ENCODE results near the gene MTG2. TPM values are rescaled to one million over a fixed set of nuclear protein-coding genes. Genes with fewer than 3 reads are reported as not detected.
A peak's percentile ranks its signal among the peaks of the same experiment; 100 is the strongest.

The MTG2 gene
- total and polyA plus RNA-seq, 2 of the 13 experiments (the other 11 are each of a cell fraction or from before 2014, with no cell fraction given), result 20.4 to 37.8 TPM

GRCh38 chr20:62146019-62146755 lies 36.6 kb upstream of the MTG2 start (continued):
- no peak for TF ChIP-seq HOMEZ (CRISPR knock-in tag; IDR thresholded peaks at IDR 0.05; ENCODE audit: low read depth)
- no peak for TF ChIP-seq MLXIP (CRISPR knock-in tag; IDR thresholded peaks at IDR 0.05; ENCODE audit: borderline replicate concordance)
- TF ChIP-seq SMARCC2 (IDR thresholded peaks at IDR 0.05), result no peak
- TF ChIP-seq UBTF (CRISPR knock-in tag; IDR thresholded peaks at IDR 0.05), result peak; percentile 36; the same call in 1 of the 2 replicates
- peak; percentile 85; the same call in 1 of the 2 replicates for TF ChIP-seq ZMAT3 (CRISPR knock-in tag; conservative IDR thresholded peaks at IDR 0.05)
- no peak for TF ChIP-seq GLMP (CRISPR knock-in tag; IDR thresholded peaks at IDR 0.05; ENCODE audit: borderline replicate concordance)
- 0 out of 2 replicates have a peak, but pooled peaks have one; percentile 6 for TF ChIP-seq SKIL (CRISPR knock-in tag; IDR thresholded peaks at IDR 0.05; ENCODE audit: borderline replicate concordance)
- TF ChIP-seq IRX3 (CRISPR knock-in tag; IDR thresholded peaks at IDR 0.05; ENCODE audit: borderline replicate concordance, low read depth), result peak; percentile 69; the same call in 1 of the 2 replicates
- peak; percentile 77 for TF ChIP-seq ARID5B (CRISPR knock-in tag; IDR thresholded peaks at IDR 0.05)
- no peak for TF ChIP-seq YEATS4 (CRISPR knock-in tag; IDR thresholded peaks at IDR 0.05; ENCODE audit: borderline replicate concordance)
- peak; percentile 59; the same call in 1 of the 2 replicates for TF ChIP-seq FOXA3 (CRISPR knock-in tag; IDR thresholded peaks at IDR 0.05)
- TF ChIP-seq YEATS2 (CRISPR knock-in tag; IDR thresholded peaks at IDR 0.05; ENCODE audit: borderline replicate concordance), result no peak
- TF ChIP-seq CCAR2 (optimal IDR thresholded peaks at IDR 0.05; ENCODE audit: low read depth, low read length), result no peak

All from HepG2 (cell line).